Transverse colon (tissue), 4 donors: ENCODE results near the gene THSD4. TPM values are rescaled to one million over a fixed set of nuclear protein-coding genes. Genes with fewer than 3 reads are reported as not detected.

Experiments used
- DNase-seq: peaks from one replicate; pipeline ENCODE4 v3.0.0-alpha.2; 2019
- H3K27ac ChIP-seq, 4 donors: fragments of 200-600 bp; sonication (generic); 2 replicates each; pipeline ENCODE4 v1.5.1; 2016 to 2018; ENCODE audit warnings: inconsistent platforms in 4 of 4
- H3K27me3 ChIP-seq: fragments of 200-600 bp; sonication (generic); 2 replicates; pipeline ENCODE4 v1.5.1; 2017; ENCODE audit warnings: inconsistent platforms
- H3K36me3 ChIP-seq, 4 donors: fragments of 200-600 bp; sonication (generic); 2 replicates each; pipeline ENCODE4 v1.5.1; 2017 to 2019; ENCODE audit warnings: inconsistent platforms in 4 of 4
- H3K4me1 ChIP-seq, 4 donors: fragments of 200-600 bp; sonication (generic); 2 replicates each; pipeline ENCODE4 v1.5.1; 2017 to 2020; ENCODE audit warnings: inconsistent platforms in 4 of 4
- H3K4me3 ChIP-seq, 4 donors: fragments of 200-600 bp; sonication (generic); 1 replicate in 1 of 4; 2 replicates in 3 of 4; pipeline versions ENCODE4 v1.5.1 to v1.6.1; 2017 to 2019; ENCODE audit warnings: inconsistent platforms in 4 of 4
- H3K9me3 ChIP-seq, 2 donors: fragments of 200-600 bp; sonication (generic); 2 replicates each; pipeline ENCODE4 v1.5.1; 2017 to 2019; ENCODE audit warnings: inconsistent platforms in 2 of 2
- CTCF ChIP-seq, 5 experiments: fragments of 200-600 bp in 3 of 5; fragments of 450-650 bp in 2 of 5; sonication (generic) in 3 of 5; IDR thresholded peaks; 1 replicate in 2 of 5; 2 replicates in 3 of 5; pipeline ENCODE4 v1.5.1; 2016 to 2017; ENCODE audit warnings: antibody characterized with exemption in 5 of 5, inconsistent platforms in 3 of 5, mild to moderate bottlenecking in 2 of 5, moderate library complexity in 1 of 5
- EP300 ChIP-seq: sonication (generic); formaldehyde crosslinking; IDR thresholded peaks from one replicate; pipeline ENCODE4 v1.6.1; 2017; ENCODE audit warnings: antibody characterized with exemption, low read depth
- POLR2A ChIP-seq: fragments of 450-650 bp; IDR thresholded peaks from one replicate; pipeline ENCODE4 v1.6.1; 2016; ENCODE audit warnings: antibody characterized with exemption, mild to moderate bottlenecking, moderate library complexity
- POLR2AphosphoS5 ChIP-seq, 3 donors: sonication (generic); formaldehyde crosslinking; IDR thresholded peaks; one replicate each; pipeline ENCODE4 v1.6.1; 2016; ENCODE audit warnings: antibody characterized with exemption in 3 of 3
- WGBS, 2 donors: methylation state at CpG; one replicate each; pipeline ENCODE4 v1.1.5; 2018; ENCODE audit warnings: low coverage in 1 of 2; 5-methylcytosine and 5-hydroxymethylcytosine counted together
- in situ Hi-C, 4 donors: fragments of 200-750 bp; cut with MboI; loops; one replicate each; pipeline versions ENCODE4 v1.15.0 to v1.15.1; 2017; ENCODE audit warnings: low sequenced_read_pairs in 3 of 4, low pct_ligation_motif_present in 1 of 4, low pct_unique_long_range_greater_than_20kb in 1 of 4
- intact Hi-C: fragments of 100-400 bp; cut with DNase I; formaldehyde crosslinking; loops from one replicate; pipeline ENCODE4 v1.15.1; 2023; ENCODE audit warnings: low total_unique reads
- total RNA-seq, 4 donors: library from RNA; depleted of rRNA; stranded (reverse); fragments of >200 nt; gene quantifications; one replicate each; pipeline ENCODE4 v1.1.0, GENCODE V29; 2016

THSD4 gene
- total RNA-seq, 4 donors from 2014 or later = 13.3 to 57.2 (median 47.4) TPM

DNA sequence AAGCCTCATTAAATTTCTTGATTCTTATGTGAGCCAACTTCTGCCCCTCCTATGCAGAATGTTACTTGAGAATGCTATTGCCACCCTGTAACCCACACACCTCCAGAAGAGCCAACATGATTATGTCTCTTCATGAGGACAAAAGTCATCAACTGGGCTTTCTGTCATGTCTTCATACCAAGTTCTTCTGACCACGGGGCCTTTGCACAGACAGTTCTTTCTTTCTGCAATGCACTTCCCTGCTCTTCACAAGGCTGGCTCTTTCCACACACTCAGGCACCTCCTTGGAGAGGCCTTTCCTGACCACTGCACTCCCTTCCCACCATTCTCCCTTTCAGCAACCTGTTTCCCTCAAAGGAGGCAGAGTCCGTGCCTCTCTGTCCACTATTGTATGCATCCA, 587.2 kb downstream of the THSD4 start:
- no peak for TF ChIP-seq EP300
- no peak for TF ChIP-seq POLR2A
- TF ChIP-seq CTCF (IDR thresholded peaks at IDR 0.05) = no peak
- intact Hi-C loops (no loop called here), in situ Hi-C loops (no loop called here)
- Histone ChIP-seq H3K27ac (no peak overlapping the region), H3K4me1 (peaks cover 0 to 6% (median 3%) of the 10 kb centered on the region in 4 donors), H3K9me3 (no peaks in the 10 kb centered on the region), H3K27me3 (no peaks in the 10 kb centered on the region), H3K36me3 (no peaks in the 10 kb centered on the region), H3K4me3 (no peak overlapping the region)
- no peak for DNase-seq
- 89 to 100% methylated on average over 2 of the region's 2 CpGs for WGBS, 2 donors

GRCh38 chr15:71705151-71705550, 589.9 kb downstream of the THSD4 start:
- H3K36me3 ChIP-seq = no peaks in the 10 kb centered on the region
- no peak overlapping the region for H3K27ac ChIP-seq
- H3K4me1 ChIP-seq = peaks cover 9 to 31% (median 15%) of the 10 kb centered on the region in 4 donors
- no peaks in the 10 kb centered on the region for H3K9me3 ChIP-seq
- 80 to 100% methylated on average over 1 to 6 of the region's 6 CpGs for WGBS, 2 donors
- in situ Hi-C loops (no loop called here), intact Hi-C loops (no loop called here)
- TF ChIP-seq EP300 = no peak
- TF ChIP-seq CTCF (IDR thresholded peaks at IDR 0.05) = no peak
- TF ChIP-seq POLR2AphosphoS5 (IDR thresholded peaks at IDR 0.05) = no peak
- TF ChIP-seq POLR2A = no peak
- no peaks in the 10 kb centered on the region for H3K27me3 ChIP-seq
- no peak for DNase-seq
- H3K4me3 ChIP-seq = no peak overlapping the region

GRCh38 chr15:71706461-71707229, 591.4 kb downstream of the THSD4 start:
- in situ Hi-C loops = no loop called here
- TF ChIP-seq POLR2AphosphoS5 (IDR thresholded peaks at IDR 0.05) = no peak
- TF ChIP-seq CTCF (IDR thresholded peaks at IDR 0.05) = no peak
- no peak for TF ChIP-seq EP300
- no peak for TF ChIP-seq POLR2A
- H3K4me3 ChIP-seq = no peak overlapping the region
- intact Hi-C loops = no loop called here
- no peak for DNase-seq
- H3K27ac ChIP-seq = peak overlapping the region; percentile 51 to 69 (median 60)
- H3K27me3 ChIP-seq = no peaks in the 10 kb centered on the region
- WGBS, 2 donors = 85 to 89% methylated on average over 4 to 9 of the region's 9 CpGs
- H3K9me3 ChIP-seq = no peaks in the 10 kb centered on the region
- peaks cover 9 to 31% (median 15%) of the 10 kb centered on the region in 4 donors for H3K4me1 ChIP-seq
- H3K36me3 ChIP-seq = no peaks in the 10 kb centered on the region

DNA sequence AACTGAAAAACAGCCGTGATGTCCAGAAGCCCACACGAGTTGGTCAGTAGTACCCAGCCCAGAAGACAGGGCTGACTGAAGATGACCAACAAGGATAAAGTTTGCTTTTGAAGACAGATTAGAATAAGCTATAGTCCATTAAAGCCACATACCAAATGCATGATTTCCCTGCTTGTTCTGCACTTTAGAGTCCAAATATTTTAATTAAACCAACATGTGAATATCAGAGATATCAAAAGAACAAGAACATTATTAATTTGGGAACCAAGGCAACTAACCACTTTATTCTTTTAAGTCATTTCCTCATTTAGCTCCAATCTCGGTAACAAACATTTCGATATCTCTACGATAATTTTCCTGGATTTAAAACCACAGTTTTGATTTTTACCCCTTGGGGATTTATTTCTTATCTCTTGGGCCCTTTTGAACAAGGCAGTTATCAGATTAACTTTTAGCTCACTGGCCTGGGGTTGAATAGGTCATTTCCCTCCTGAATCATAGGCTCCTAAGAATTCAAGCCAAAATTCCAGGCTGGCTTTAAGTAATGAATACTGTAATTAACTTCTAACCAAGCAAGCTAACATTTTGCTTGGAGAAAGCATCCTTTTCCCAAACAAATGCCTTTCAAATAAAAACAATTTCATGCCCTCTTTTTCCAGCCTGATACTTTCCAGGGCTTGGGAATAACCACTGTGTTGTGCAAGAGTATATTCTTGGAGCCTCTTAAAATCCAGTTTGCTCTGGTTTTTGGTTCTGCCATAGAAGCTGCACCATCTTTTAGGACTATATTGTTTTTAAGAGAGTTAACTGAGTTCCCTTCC, 592.2 kb downstream of the THSD4 start:
- no peak for DNase-seq
- Histone ChIP-seq H3K4me1 (peaks cover 9 to 34% (median 15%) of the 10 kb centered on the region in 4 donors), H3K27me3 (no peaks in the 10 kb centered on the region), H3K36me3 (no peaks in the 10 kb centered on the region), H3K9me3 (no peaks in the 10 kb centered on the region), H3K27ac (peak overlapping the region; percentile 51 to 69 (median 60)), H3K4me3 (no peak overlapping the region)
- 69 to 87% methylated on average over 4 to 5 of the region's 5 CpGs for WGBS, 2 donors
- TF ChIP-seq POLR2A = no peak
- no peak for TF ChIP-seq EP300
- no peak for TF ChIP-seq POLR2AphosphoS5 (IDR thresholded peaks at IDR 0.05)
- TF ChIP-seq CTCF (IDR thresholded peaks at IDR 0.05) = no peak
- in situ Hi-C loops = no loop called here
- intact Hi-C loops = no loop called here
